Glomerular visceral epithelial cell (primary cell): ENCODE measurements around the gene COA6.
A peak's percentile ranks its signal among the peaks of the same experiment; 100 is the strongest.

Experiments used
- DNase-seq: peaks from one replicate; pipeline ENCODE4 v3.0.0-alpha.2; 2016; ENCODE audit errors: extremely low spot score

Gene COA6

GRCh38 chr1:234412830-234413229 is 39.6 kb downstream of the COA6 start:
- no peak for DNase-seq

GRCh38 chr1:234413485-234413884 is 40.2 kb downstream of the COA6 start:
- DNase-seq, result no peak

GRCh38 chr1:234413990-234414389 is 40.7 kb downstream of the COA6 start:
- DNase-seq, result no peak

- no peak for DNase-seq
These were observed 54.8 kb downstream of the COA6 start for GRCh38 chr1:234427950-234428646.

GRCh38 chr1:234429434-234429806 is 56.2 kb downstream of the COA6 start:
- DNase-seq, result no peak

- DNase-seq, result no peak
These were observed 57.4 kb downstream of the COA6 start for GRCh38 chr1:234430691-234431090.

GRCh38 chr1:234431255-234431654 is 58.0 kb downstream of the COA6 start:
- DNase-seq, result no peak

GRCh38 chr1:234433563-234434285 is 60.5 kb downstream of the COA6 start:
- peak; percentile 44 for DNase-seq
